ENCODE results near the gene C5orf15.

DNA sequence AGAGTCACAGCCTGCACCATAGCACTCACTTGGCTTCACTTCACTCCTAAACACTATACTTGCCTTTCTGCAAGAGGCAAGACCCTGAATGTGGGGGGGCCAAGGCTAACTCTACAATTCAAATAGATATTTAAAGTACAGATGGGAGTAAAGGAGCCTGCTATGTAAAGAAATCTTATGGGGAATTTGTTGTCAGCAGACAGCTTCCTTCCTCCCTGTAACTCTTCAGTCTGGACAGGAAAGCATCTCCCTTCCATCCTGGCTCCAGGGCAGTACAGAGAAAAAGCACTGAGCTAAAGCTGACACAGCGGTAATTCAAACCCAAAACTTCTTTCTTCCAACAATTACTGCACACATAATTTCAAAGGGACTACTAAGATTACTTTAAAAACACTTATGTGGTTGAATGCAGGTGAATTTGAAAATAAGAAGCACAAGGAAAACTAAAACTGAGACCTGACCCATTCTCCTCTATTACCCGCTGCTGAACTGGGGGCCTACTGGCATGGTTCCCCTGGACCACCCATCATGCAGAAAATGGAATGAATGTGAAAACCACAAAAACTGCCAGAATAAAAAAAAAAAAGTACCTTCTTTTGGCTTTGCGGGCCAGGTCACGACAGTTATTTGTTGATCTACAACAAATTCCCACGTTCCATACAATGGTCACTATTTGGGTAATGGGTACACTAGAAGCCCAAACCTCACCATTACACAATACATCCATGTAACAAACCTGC, 22.9 kb upstream of the C5orf15 start:
- TF ChIP-seq HDAC3 (IDR thresholded peaks at IDR 0.05; ENCODE audit: borderline replicate concordance, partially characterized antibody) = no peak
- no peak for TF ChIP-seq ZNF384 (IDR thresholded peaks at IDR 0.05; ENCODE audit: low read depth, low read length)
- TF ChIP-seq, protein P1, sequence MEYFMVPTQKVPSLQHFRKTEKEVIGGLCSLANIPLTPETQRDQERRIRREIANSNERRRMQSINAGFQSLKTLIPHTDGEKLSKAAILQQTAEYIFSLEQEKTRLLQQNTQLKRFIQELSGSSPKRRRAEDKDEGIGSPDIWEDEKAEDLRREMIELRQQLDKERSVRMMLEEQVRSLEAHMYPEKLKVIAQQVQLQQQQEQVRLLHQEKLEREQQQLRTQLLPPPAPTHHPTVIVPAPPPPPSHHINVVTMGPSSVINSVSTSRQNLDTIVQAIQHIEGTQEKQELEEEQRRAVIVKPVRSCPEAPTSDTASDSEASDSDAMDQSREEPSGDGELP (CRISPR knock-in tag; IDR thresholded peaks at IDR 0.05; ENCODE audit: borderline replicate concordance) = no peak
- TF ChIP-seq, protein P2, sequence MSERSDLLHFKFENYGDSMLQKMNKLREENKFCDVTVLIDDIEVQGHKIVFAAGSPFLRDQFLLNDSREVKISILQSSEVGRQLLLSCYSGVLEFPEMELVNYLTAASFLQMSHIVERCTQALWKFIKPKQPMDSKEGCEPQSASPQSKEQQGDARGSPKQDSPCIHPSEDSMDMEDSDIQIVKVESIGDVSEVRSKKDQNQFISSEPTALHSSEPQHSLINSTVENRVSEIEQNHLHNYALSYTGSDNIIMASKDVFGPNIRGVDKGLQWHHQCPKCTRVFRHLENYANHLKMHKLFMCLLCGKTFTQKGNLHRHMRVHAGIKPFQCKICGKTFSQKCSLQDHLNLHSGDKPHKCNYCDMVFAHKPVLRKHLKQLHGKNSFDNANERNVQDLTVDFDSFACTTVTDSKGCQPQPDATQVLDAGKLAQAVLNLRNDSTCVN (CRISPR knock-in tag; IDR thresholded peaks at IDR 0.05) = no peak
- no peak for TF ChIP-seq HOXB6 (CRISPR knock-in tag; IDR thresholded peaks at IDR 0.05; ENCODE audit: borderline replicate concordance)
- TF ChIP-seq, protein P3, sequence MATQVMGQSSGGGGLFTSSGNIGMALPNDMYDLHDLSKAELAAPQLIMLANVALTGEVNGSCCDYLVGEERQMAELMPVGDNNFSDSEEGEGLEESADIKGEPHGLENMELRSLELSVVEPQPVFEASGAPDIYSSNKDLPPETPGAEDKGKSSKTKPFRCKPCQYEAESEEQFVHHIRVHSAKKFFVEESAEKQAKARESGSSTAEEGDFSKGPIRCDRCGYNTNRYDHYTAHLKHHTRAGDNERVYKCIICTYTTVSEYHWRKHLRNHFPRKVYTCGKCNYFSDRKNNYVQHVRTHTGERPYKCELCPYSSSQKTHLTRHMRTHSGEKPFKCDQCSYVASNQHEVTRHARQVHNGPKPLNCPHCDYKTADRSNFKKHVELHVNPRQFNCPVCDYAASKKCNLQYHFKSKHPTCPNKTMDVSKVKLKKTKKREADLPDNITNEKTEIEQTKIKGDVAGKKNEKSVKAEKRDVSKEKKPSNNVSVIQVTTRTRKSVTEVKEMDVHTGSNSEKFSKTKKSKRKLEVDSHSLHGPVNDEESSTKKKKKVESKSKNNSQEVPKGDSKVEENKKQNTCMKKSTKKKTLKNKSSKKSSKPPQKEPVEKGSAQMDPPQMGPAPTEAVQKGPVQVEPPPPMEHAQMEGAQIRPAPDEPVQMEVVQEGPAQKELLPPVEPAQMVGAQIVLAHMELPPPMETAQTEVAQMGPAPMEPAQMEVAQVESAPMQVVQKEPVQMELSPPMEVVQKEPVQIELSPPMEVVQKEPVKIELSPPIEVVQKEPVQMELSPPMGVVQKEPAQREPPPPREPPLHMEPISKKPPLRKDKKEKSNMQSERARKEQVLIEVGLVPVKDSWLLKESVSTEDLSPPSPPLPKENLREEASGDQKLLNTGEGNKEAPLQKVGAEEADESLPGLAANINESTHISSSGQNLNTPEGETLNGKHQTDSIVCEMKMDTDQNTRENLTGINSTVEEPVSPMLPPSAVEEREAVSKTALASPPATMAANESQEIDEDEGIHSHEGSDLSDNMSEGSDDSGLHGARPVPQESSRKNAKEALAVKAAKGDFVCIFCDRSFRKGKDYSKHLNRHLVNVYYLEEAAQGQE (IDR thresholded peaks at IDR 0.05; ENCODE audit: borderline replicate concordance) = no peak
- TF ChIP-seq, protein P3 (CRISPR knock-in tag; IDR thresholded peaks at IDR 0.05; ENCODE audit: low read depth) = no peak
- TF ChIP-seq POLR2AphosphoS5 (IDR thresholded peaks at IDR 0.05; ENCODE audit: control insufficient read depth, insufficient read depth, low read depth, low read length) = no peak
- no peak for TF ChIP-seq EZH2 (IDR thresholded peaks at IDR 0.05; ENCODE audit: borderline replicate concordance, low read depth, low read length)
- no peak for TF ChIP-seq EGR1 (conservative IDR thresholded peaks at IDR 0.05)
- TF ChIP-seq KDM1A (IDR thresholded peaks at IDR 0.05) = no peak
- no peak for TF ChIP-seq RAD21 (CRISPR knock-in tag; conservative IDR thresholded peaks at IDR 0.05 in 1 of 2, IDR thresholded peaks at IDR 0.05 in 1 of 2)

All from K562 (cell line).